PC-3 (cell line): Measurements from ENCODE around the gene COX4I1.

Experiments
- CTCF ChIP-seq: fragments of 300-600 bp; sonication (generic); conservative IDR thresholded peaks from 2 replicates; pipeline ENCODE4 v1.5.1; 2017; ENCODE audit warnings: antibody characterized with exemption, low read depth, mild to moderate bottlenecking, low read length
- EZH2 ChIP-seq: fragments of 300-600 bp; sonication (generic); IDR thresholded peaks from one replicate; pipeline ENCODE4 v1.6.1; 2017; ENCODE audit warnings: antibody characterized with exemption, mild to moderate bottlenecking, low read length; ENCODE audit not compliant: unreplicated experiment

GRCh38 chr16:85765211-85765610, 34.3 kb upstream of the COX4I1 start:
- TF ChIP-seq CTCF = no peak
- no peak for TF ChIP-seq EZH2
